ENCODE measurements around the gene CLCNKA.
A peak's percentile ranks its signal among the peaks of the same experiment; 100 is the strongest.
"Not testable (repeated sequence)": the region's sequence is repeated elsewhere in the genome, so short reads cannot be mapped to it uniquely, and the experiment has no call there.

CLCNKA gene

GRCh38 chr1:16021681-16022080, at the start of gene CLCNKA:
TSS of gene CLCNKA (plus strand) at chr1:16022036. CDS start at chr1:16022620, 584 bp downstream.
- no peak for DNase-seq (ENCODE audit: low read depth)

- DNase-seq (ENCODE audit: low read depth): no peak
Observed at GRCh38 chr1:15972409-15972808, 49.4 kb upstream of the CLCNKA start.

GRCh38 chr1:15973772-15974171, 48.1 kb upstream of the CLCNKA start:
- no peak for DNase-seq (ENCODE audit: low read depth)

- DNase-seq (ENCODE audit: low read depth): no peak
Observed at GRCh38 chr1:15974855-15975254, 47.0 kb upstream of the CLCNKA start.

- no peak for DNase-seq (ENCODE audit: low read depth)
Observed at GRCh38 chr1:15975358-15975804, 46.5 kb upstream of the CLCNKA start.

- peak; percentile 91 for DNase-seq (ENCODE audit: low read depth)
Observed at GRCh38 chr1:15975805-15976680, 45.8 kb upstream of the CLCNKA start, which contains the start of gene ZBTB17. TSS of gene ZBTB17 (minus strand) at chr1:15976101. CDS start at chr1:15948495, 27,606 bp downstream.

GRCh38 chr1:15977947-15978346, 43.9 kb upstream of the CLCNKA start:
- not testable (repeated sequence) for DNase-seq (ENCODE audit: low read depth)

- no peak for DNase-seq (ENCODE audit: low read depth)
Observed at GRCh38 chr1:15981679-15982078, 40.2 kb upstream of the CLCNKA start.

GRCh38 chr1:15983275-15983674, 38.6 kb upstream of the CLCNKA start:
- no peak for DNase-seq (ENCODE audit: low read depth)

GRCh38 chr1:15985611-15986297, 36.1 kb upstream of the CLCNKA start:
- DNase-seq (ENCODE audit: low read depth): no peak

- DNase-seq (ENCODE audit: low read depth): no peak
Observed at GRCh38 chr1:15988856-15989736, 32.7 kb upstream of the CLCNKA start.

GRCh38 chr1:15989776-15990175, 32.1 kb upstream of the CLCNKA start:
- no peak for DNase-seq (ENCODE audit: low read depth)

- DNase-seq (ENCODE audit: low read depth): no peak
Observed at GRCh38 chr1:15991427-15992186, 30.2 kb upstream of the CLCNKA start.

GRCh38 chr1:15992187-15992553, 29.7 kb upstream of the CLCNKA start:
- no peak for DNase-seq (ENCODE audit: low read depth)

GRCh38 chr1:15992582-15993500, 29.0 kb upstream of the CLCNKA start:
- DNase-seq (ENCODE audit: low read depth): no peak

- DNase-seq (ENCODE audit: low read depth): no peak
Observed at GRCh38 chr1:15993666-15994065, 28.2 kb upstream of the CLCNKA start.

GRCh38 chr1:15994081-15994480, 27.8 kb upstream of the CLCNKA start:
- no peak for DNase-seq (ENCODE audit: low read depth)

GRCh38 chr1:15994590-15995351, 27.1 kb upstream of the CLCNKA start:
- DNase-seq (ENCODE audit: low read depth): peak; percentile 47

- no peak for DNase-seq (ENCODE audit: low read depth)
Observed at GRCh38 chr1:15997076-15997585, 24.7 kb upstream of the CLCNKA start.

All from fibroblast of the conjunctiva (primary cell).